DOHH2 (cell line): ENCODE results near the gene ABCG5.

Experiments used
- H3F3A ChIP-seq: fragments of 200-600 bp; sonication (generic), shearing (Covaris generic); 2 replicates; pipeline ENCODE4 v1.6.0; 2016; ENCODE audit warnings: antibody characterized with exemption, mild to moderate bottlenecking; ENCODE audit not compliant: control insufficient read depth, insufficient read depth
- H3K27ac ChIP-seq: fragments of 200-600 bp; sonication (generic); 2 replicates; pipeline ENCODE4 v1.5.1; 2014; ENCODE audit warnings: low read depth, mild to moderate bottlenecking, low read length, moderate library complexity
- H3K27me3 ChIP-seq: fragments of 200-600 bp; sonication (generic); 2 replicates; pipeline ENCODE4 v1.6.1; 2014; ENCODE audit warnings: mild to moderate bottlenecking, low read length, mixed read lengths; ENCODE audit not compliant: control insufficient read depth
- H3K36me3 ChIP-seq: fragments of 200-600 bp; sonication (generic); 2 replicates; pipeline ENCODE4 v1.6.1; 2014; ENCODE audit warnings: mild to moderate bottlenecking, low read length, moderate library complexity, mixed read lengths; ENCODE audit not compliant: control insufficient read depth
- H3K4me1 ChIP-seq: fragments of 200-600 bp; sonication (generic); 2 replicates; pipeline ENCODE4 v1.6.1; 2014; ENCODE audit warnings: mild to moderate bottlenecking, low read length, mixed read lengths; ENCODE audit not compliant: control insufficient read depth
- H3K4me2 ChIP-seq: fragments of 200-600 bp; sonication (generic); 2 replicates; pipeline ENCODE4 v1.6.0; 2014; ENCODE audit warnings: mild to moderate bottlenecking, low read length, moderate library complexity
- H3K4me3 ChIP-seq: fragments of 200-600 bp; sonication (generic); 2 replicates; pipeline ENCODE4 v1.5.1; 2014; ENCODE audit warnings: mild to moderate bottlenecking, low read length, mixed read lengths
- H3K79me2 ChIP-seq: fragments of 200-600 bp; sonication (generic); 2 replicates; pipeline ENCODE4 v1.6.1; 2014; ENCODE audit warnings: mild to moderate bottlenecking, low read length, mixed read lengths; ENCODE audit not compliant: control insufficient read depth
- H3K9me2 ChIP-seq: fragments of 200-600 bp; sonication (generic); replicated peaks from 2 replicates; pipeline ENCODE4 v1.6.1; 2014; ENCODE audit warnings: mild to moderate bottlenecking, low read length, mixed read lengths; ENCODE audit not compliant: control insufficient read depth
- H3K9me3 ChIP-seq: fragments of 200-600 bp; sonication (generic); 2 replicates; pipeline ENCODE4 v1.6.1; 2014; ENCODE audit warnings: antibody characterized with exemption, low read length, mixed read lengths; ENCODE audit not compliant: control insufficient read depth, insufficient read depth
- H4K20me1 ChIP-seq: fragments of 200-600 bp; sonication (generic); 2 replicates; pipeline ENCODE4 v1.6.0; 2014; ENCODE audit warnings: low read depth, mild to moderate bottlenecking, antibody characterized with exemption, low read length, moderate library complexity; ENCODE audit not compliant: control insufficient read depth, insufficient read depth
- EZH2phosphoT487 ChIP-seq: fragments of 200-600 bp; sonication (generic); IDR thresholded peaks from 2 replicates; pipeline ENCODE4 v1.6.1; 2017; ENCODE audit warnings: borderline replicate concordance, mild to moderate bottlenecking, antibody characterized with exemption, low read length, moderate library complexity, mixed read lengths
- TF ChIP-seq, protein P1 (sequence below): fragments of 200-600 bp; sonication (generic); IDR thresholded peaks from one replicate; pipeline ENCODE4 v1.5.1; 2014; ENCODE audit warnings: antibody characterized with exemption, mild to moderate bottlenecking, low read depth, low read length; ENCODE audit not compliant: poor library complexity, severe bottlenecking

Gene ABCG5

DNA sequence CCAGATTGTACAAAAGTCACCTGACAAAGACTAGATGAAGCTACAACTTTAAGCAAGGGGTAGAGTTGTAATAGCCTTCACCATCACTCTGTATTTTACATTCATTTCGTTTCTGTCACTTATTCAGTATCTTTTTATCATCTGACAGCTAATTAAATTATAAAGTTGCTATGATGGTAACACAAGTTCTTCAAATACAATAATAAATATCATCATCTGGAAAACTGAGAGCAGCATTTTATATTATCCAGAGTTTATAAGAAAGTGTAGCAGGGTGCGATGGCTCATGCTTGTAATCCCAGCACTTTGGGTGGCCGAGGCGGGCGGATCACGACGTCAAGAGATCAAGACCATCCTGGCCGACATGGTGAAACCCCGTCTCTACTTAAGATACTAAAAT is 43.7 kb downstream of the ABCG5 start:
- H3K27ac ChIP-seq: no peak overlapping the region
- H3K27me3 ChIP-seq: no peaks in the 10 kb centered on the region
- H3K9me3 ChIP-seq: no peaks in the 10 kb centered on the region
- H3K4me3 ChIP-seq: no peak overlapping the region
- H3F3A ChIP-seq: no peaks in the 10 kb centered on the region
- no peaks in the 10 kb centered on the region for H3K4me1 ChIP-seq
- H4K20me1 ChIP-seq: no peaks in the 10 kb centered on the region
- H3K36me3 ChIP-seq: no peaks in the 10 kb centered on the region
- H3K9me2 ChIP-seq: no peaks in the 10 kb centered on the region
- TF ChIP-seq, protein P1, sequence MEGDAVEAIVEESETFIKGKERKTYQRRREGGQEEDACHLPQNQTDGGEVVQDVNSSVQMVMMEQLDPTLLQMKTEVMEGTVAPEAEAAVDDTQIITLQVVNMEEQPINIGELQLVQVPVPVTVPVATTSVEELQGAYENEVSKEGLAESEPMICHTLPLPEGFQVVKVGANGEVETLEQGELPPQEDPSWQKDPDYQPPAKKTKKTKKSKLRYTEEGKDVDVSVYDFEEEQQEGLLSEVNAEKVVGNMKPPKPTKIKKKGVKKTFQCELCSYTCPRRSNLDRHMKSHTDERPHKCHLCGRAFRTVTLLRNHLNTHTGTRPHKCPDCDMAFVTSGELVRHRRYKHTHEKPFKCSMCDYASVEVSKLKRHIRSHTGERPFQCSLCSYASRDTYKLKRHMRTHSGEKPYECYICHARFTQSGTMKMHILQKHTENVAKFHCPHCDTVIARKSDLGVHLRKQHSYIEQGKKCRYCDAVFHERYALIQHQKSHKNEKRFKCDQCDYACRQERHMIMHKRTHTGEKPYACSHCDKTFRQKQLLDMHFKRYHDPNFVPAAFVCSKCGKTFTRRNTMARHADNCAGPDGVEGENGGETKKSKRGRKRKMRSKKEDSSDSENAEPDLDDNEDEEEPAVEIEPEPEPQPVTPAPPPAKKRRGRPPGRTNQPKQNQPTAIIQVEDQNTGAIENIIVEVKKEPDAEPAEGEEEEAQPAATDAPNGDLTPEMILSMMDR: no peak
- TF ChIP-seq EZH2phosphoT487: no peak
- no peak overlapping the region for H3K4me2 ChIP-seq
- no peaks in the 10 kb centered on the region for H3K79me2 ChIP-seq

DNA sequence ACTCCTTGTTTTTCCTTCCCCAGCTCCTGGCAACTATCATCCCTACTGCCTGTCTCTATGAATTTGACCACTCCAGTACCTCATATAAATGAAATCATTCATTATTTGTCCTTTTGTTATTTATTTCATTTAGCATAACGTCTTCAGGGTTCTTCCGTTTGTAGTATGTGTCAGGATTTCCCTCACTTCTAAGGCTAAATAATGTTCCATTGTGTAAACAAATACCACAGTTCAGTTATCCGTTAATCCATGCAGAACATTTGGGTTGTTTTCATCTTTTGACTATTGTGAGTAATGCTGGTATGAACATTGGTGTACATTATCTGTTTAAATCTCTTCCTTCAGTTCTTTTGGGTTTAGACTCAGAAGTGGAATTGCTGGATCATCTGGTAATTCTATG is 46.0 kb downstream of the ABCG5 start:
- TF ChIP-seq, protein P1: no peak
- TF ChIP-seq EZH2phosphoT487: no peak
- Histone ChIP-seq H3K4me3 (no peak overlapping the region), H3K4me2 (no peak overlapping the region), H3K79me2 (no peaks in the 10 kb centered on the region), H3K9me3 (no peaks in the 10 kb centered on the region), H3F3A (no peaks in the 10 kb centered on the region), H3K9me2 (no peaks in the 10 kb centered on the region), H3K4me1 (no peaks in the 10 kb centered on the region), H4K20me1 (no peaks in the 10 kb centered on the region), H3K36me3 (no peaks in the 10 kb centered on the region), H3K27me3 (no peaks in the 10 kb centered on the region), H3K27ac (no peak overlapping the region)

DNA sequence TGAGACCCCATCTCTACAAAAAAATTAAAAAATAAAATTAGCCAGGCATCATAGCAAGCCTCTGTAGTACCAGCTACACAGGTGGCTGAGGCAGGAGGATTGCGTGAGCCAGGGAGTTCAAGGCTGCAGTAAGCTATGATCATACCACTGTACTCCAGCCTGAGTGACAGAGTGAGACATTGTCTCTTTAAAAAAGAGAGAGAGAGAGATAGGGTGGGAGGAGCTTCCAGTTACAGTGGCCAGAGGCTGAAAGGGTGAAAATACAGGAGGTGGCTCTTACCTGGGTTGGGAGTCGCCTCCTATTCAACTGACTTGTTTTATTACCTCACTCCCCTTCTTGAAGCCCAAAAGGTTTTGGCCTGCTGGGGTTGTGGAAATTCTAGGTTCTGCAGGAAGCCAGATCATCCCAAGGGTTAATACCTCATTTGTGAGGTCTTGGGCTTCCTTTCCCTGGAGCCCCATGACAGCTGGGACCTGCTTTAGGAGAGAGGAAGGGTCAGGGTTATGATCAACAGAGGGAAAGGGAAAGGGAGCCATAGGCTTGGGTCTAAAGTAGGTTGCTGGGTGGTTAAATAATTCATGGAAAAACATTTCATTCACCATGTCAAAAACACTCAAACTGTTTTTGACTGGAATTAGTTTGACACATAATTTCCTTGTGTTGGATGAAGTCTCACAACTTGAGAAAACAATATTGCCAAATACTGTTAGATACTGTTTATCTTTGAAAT is 47.4 kb downstream of the ABCG5 start:
- Histone ChIP-seq H4K20me1 (no peaks in the 10 kb centered on the region), H3K36me3 (no peaks in the 10 kb centered on the region), H3K9me3 (no peaks in the 10 kb centered on the region), H3K4me3 (no peak overlapping the region), H3K9me2 (no peaks in the 10 kb centered on the region), H3K27ac (no peak overlapping the region), H3K27me3 (no peaks in the 10 kb centered on the region), H3K79me2 (no peaks in the 10 kb centered on the region), H3K4me1 (no peaks in the 10 kb centered on the region), H3F3A (no peaks in the 10 kb centered on the region), H3K4me2 (no peak overlapping the region)
- TF ChIP-seq, protein P1: no peak
- TF ChIP-seq EZH2phosphoT487: no peak
